Measurements from ENCODE around the gene SREBF1.
"Not testable (repeated sequence)": the region's sequence is repeated elsewhere in the genome, so short reads cannot be mapped to it uniquely, and the experiment has no call there.

Gene SREBF1

GRCh38 chr17:17809531-17810083 lies 27.2 kb downstream of the SREBF1 start:
- no peak for DNase-seq

GRCh38 chr17:17808706-17809432 lies 27.9 kb downstream of the SREBF1 start:
- no peak for DNase-seq

- not testable (repeated sequence) for DNase-seq
Measured at GRCh38 chr17:17808200-17808599, 28.6 kb downstream of the SREBF1 start.

- DNase-seq: no peak
Measured at GRCh38 chr17:17807440-17807839, 29.3 kb downstream of the SREBF1 start.

- no peak for DNase-seq
Measured at GRCh38 chr17:17806611-17807274, 30.0 kb downstream of the SREBF1 start.

- no peak for DNase-seq
Measured at GRCh38 chr17:17806035-17806434, 30.8 kb downstream of the SREBF1 start.

GRCh38 chr17:17805575-17805974 lies 31.2 kb downstream of the SREBF1 start:
- DNase-seq: no peak

GRCh38 chr17:17804007-17804406 lies 32.8 kb downstream of the SREBF1 start:
- DNase-seq: no peak

- no peak for DNase-seq
Measured at GRCh38 chr17:17801800-17802481, 34.8 kb downstream of the SREBF1 start.

GRCh38 chr17:17800504-17801021 lies 36.2 kb downstream of the SREBF1 start:
- DNase-seq: no peak

GRCh38 chr17:17798573-17799255 lies 38.1 kb downstream of the SREBF1 start:
- no peak for DNase-seq

- no peak for DNase-seq
Measured at GRCh38 chr17:17798010-17798556, 38.7 kb downstream of the SREBF1 start.

GRCh38 chr17:17797119-17797809 lies 39.5 kb downstream of the SREBF1 start:
- DNase-seq: no peak

GRCh38 chr17:17796787-17797061 lies 40.1 kb downstream of the SREBF1 start:
- no peak for DNase-seq

- DNase-seq: no peak
Measured at GRCh38 chr17:17795946-17796786, 40.6 kb downstream of the SREBF1 start.

GRCh38 chr17:17795296-17795695 lies 41.5 kb downstream of the SREBF1 start:
- no peak for DNase-seq

- DNase-seq: no peak
Measured at GRCh38 chr17:17794382-17794781, 42.4 kb downstream of the SREBF1 start.

- no peak for DNase-seq
Measured at GRCh38 chr17:17793378-17794214, 43.2 kb downstream of the SREBF1 start.

- DNase-seq: peak; percentile 31
Measured at GRCh38 chr17:17792551-17793377, 44.0 kb downstream of the SREBF1 start.

All from T-helper 9 cell (primary cell).